ENCODE results near the gene HAPLN2.

DNA sequence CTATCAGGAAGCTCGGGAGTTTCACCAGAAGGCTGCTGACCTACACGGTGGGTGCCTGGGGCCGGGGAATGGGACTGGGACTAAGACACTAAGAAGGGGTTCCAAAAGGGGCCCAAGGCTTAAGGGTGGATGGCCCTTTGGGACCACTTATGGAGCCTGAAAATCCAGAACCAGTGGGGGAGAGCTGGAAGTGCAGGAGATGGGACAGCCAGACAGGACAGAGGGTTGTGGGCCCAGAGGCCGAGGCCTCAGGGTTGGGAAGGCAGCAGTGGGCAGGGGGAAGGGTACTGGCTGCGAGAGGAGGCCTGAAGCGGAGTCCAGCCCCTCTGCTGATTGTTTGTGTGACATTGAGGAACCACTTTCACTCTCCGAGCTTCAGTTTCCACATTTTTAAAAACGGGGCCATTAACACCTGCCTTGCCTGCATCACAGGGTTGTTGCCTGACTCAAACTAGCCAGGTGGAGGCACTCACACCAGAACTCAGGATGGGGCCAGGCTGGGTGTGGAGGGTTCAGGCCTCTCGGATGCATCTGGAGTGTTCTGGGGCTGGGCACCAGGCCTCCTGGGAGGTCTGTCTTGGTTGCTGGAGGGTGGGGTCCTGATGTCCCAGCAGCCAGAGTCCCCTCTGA lies 36.7 kb upstream of the HAPLN2 start:
- TF ChIP-seq, protein P1, sequence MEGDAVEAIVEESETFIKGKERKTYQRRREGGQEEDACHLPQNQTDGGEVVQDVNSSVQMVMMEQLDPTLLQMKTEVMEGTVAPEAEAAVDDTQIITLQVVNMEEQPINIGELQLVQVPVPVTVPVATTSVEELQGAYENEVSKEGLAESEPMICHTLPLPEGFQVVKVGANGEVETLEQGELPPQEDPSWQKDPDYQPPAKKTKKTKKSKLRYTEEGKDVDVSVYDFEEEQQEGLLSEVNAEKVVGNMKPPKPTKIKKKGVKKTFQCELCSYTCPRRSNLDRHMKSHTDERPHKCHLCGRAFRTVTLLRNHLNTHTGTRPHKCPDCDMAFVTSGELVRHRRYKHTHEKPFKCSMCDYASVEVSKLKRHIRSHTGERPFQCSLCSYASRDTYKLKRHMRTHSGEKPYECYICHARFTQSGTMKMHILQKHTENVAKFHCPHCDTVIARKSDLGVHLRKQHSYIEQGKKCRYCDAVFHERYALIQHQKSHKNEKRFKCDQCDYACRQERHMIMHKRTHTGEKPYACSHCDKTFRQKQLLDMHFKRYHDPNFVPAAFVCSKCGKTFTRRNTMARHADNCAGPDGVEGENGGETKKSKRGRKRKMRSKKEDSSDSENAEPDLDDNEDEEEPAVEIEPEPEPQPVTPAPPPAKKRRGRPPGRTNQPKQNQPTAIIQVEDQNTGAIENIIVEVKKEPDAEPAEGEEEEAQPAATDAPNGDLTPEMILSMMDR (IDR thresholded peaks at IDR 0.05), result no peak
- TF ChIP-seq EP300 (IDR thresholded peaks at IDR 0.05) (no peak), POLR2AphosphoS5 (IDR thresholded peaks at IDR 0.05) (no peak)

Measured in stomach (tissue), 4 donors.